WERI-Rb-1 (cell line): Measurements from ENCODE around the gene CCDC157.

ENCODE experiments used
- DNase-seq: peaks from one replicate; pipeline ENCODE4 v3.0.0-alpha.2; 2020
- H3K27ac ChIP-seq: fragments of 250-450 bp; sonication (Bioruptor Pico); 2 replicates; pipeline ENCODE4 v1.5.1; 2020; ENCODE audit warnings: mild to moderate bottlenecking, moderate library complexity
- H3K27me3 ChIP-seq: fragments of 250-450 bp; sonication (Bioruptor Pico); 2 replicates; pipeline ENCODE4 v1.5.1; 2021; ENCODE audit warnings: mild to moderate bottlenecking, low read depth, moderate library complexity; ENCODE audit not compliant: insufficient read depth, severe bottlenecking
- H3K36me3 ChIP-seq: fragments of 250-450 bp; sonication (Bioruptor Pico); 2 replicates; pipeline ENCODE4 v1.5.1; 2020; ENCODE audit warnings: mild to moderate bottlenecking, moderate library complexity
- H3K4me3 ChIP-seq: 2 replicates; pipeline ENCODE4 v1.5.1; 2011; ENCODE audit warnings: low read depth, mild to moderate bottlenecking, control low read depth, low read length
- H3K9me3 ChIP-seq: fragments of 250-450 bp; sonication (Bioruptor Pico); 2 replicates; pipeline ENCODE4 v1.5.1; 2021; ENCODE audit warnings: mild to moderate bottlenecking, moderate library complexity; ENCODE audit not compliant: severe bottlenecking
- TF ChIP-seq, protein P1 (sequence below): IDR thresholded peaks from 2 replicates; pipeline ENCODE4 v1.5.1; 2011; ENCODE audit warnings: low read depth, mild to moderate bottlenecking, control low read depth, inconsistent platforms, low read length

Gene CCDC157

DNA sequence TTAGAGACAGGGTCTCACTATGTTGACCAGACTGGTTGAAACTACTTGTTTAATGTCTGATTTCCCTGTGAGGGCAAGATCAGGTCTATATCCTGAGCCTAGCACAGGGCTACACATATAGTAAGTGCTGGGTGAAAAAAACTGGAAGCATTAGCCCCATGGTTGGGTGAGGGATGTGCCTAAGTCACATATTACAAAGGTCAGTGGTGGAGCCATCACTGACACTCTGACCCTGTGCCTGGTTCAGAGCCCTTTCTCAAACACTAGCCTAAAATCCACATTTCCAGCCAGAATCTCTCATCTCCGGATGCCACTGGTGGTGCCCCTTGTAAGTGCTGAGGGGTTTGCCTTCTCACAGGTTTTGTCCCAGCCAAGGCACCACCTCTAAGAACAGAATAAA is 39.0 kb upstream of the CCDC157 start:
- Histone ChIP-seq H3K9me3 (no peaks in the 10 kb centered on the region), H3K36me3 (peaks cover 12% of the 10 kb centered on the region), H3K27me3 (no peaks in the 10 kb centered on the region), H3K4me3 (no peak overlapping the region), H3K27ac (no peak overlapping the region)
- no peak for DNase-seq
- TF ChIP-seq, protein P1, sequence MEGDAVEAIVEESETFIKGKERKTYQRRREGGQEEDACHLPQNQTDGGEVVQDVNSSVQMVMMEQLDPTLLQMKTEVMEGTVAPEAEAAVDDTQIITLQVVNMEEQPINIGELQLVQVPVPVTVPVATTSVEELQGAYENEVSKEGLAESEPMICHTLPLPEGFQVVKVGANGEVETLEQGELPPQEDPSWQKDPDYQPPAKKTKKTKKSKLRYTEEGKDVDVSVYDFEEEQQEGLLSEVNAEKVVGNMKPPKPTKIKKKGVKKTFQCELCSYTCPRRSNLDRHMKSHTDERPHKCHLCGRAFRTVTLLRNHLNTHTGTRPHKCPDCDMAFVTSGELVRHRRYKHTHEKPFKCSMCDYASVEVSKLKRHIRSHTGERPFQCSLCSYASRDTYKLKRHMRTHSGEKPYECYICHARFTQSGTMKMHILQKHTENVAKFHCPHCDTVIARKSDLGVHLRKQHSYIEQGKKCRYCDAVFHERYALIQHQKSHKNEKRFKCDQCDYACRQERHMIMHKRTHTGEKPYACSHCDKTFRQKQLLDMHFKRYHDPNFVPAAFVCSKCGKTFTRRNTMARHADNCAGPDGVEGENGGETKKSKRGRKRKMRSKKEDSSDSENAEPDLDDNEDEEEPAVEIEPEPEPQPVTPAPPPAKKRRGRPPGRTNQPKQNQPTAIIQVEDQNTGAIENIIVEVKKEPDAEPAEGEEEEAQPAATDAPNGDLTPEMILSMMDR: no peak

DNA sequence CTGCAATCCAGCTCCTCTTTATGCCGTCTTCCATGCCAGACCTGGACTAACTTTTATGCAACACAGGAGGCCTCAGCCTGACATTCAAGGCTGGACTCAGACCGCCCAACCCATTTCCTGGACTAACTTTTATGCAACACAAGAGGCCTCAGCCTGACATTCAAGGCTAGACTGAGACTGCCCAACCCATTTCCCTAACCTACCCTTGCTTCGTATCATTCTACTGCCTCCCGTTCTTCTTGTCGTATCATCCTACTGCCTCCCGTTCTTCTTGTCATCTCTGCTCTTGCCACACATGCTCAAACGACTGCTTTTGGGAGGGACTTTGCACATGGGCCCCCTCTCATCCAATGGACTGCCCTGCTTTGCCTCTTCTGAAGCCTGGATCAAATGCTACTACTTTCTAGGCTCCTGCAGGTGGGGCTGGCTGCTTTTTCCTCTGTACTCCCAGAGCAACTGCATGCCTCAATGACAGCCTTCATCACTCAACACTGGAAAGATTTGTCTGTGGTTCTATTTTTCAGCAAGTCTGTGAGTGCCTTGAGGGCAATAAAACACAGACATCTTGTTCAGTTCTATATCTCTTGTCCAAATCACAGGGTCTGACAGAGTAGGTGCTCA is 37.9 kb upstream of the CCDC157 start:
- H3K9me3 ChIP-seq: no peaks in the 10 kb centered on the region
- H3K4me3 ChIP-seq: no peak overlapping the region
- peaks cover 19% of the 10 kb centered on the region for H3K36me3 ChIP-seq
- no peak for DNase-seq
- H3K27ac ChIP-seq: no peak overlapping the region
- TF ChIP-seq, protein P1: no peak
- no peaks in the 10 kb centered on the region for H3K27me3 ChIP-seq

GRCh38 chr22:30320021-30320556 is 36.7 kb upstream of the CCDC157 start:
- Histone ChIP-seq H3K27me3 (no peaks in the 10 kb centered on the region), H3K27ac (no peak overlapping the region), H3K9me3 (no peaks in the 10 kb centered on the region), H3K36me3 (peaks cover 19% of the 10 kb centered on the region), H3K4me3 (no peak overlapping the region)
- DNase-seq: no peak
- TF ChIP-seq, protein P1: no peak

- no peak overlapping the region for H3K27ac ChIP-seq
- TF ChIP-seq, protein P1: no peak
- H3K36me3 ChIP-seq: peaks cover 19% of the 10 kb centered on the region
- H3K9me3 ChIP-seq: no peaks in the 10 kb centered on the region
- no peak for DNase-seq
- H3K4me3 ChIP-seq: no peak overlapping the region
- no peaks in the 10 kb centered on the region for H3K27me3 ChIP-seq
Measured at GRCh38 chr22:30321461-30321860, 35.3 kb upstream of the CCDC157 start.

DNA sequence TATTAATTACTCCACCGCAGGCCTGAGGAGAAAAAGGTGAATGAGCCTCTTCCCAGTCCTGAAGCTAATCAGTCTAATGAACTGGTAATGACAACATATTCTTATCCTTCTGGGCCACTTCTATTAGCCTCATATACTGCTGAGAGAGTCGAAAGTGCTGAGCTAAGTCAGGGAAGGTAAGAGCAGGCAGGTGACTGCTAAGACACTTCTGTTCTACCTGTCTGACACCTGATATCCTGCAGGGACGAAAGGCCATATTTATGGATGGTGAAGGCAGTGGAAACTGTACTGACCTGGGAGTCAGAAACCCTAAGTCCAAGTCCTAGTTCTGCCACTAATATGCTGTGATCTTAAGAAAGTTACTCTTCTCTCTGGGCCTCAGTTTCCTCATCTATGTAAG is 33.6 kb upstream of the CCDC157 start:
- H3K27ac ChIP-seq: no peak overlapping the region

More for the DNA sequence above, 33.6 kb upstream of the CCDC157 start:
- TF ChIP-seq, protein P1: no peak
- no peaks in the 10 kb centered on the region for H3K9me3 ChIP-seq
- H3K4me3 ChIP-seq: no peak overlapping the region
- DNase-seq: no peak
- no peaks in the 10 kb centered on the region for H3K27me3 ChIP-seq
- peaks cover 19% of the 10 kb centered on the region for H3K36me3 ChIP-seq
